Fibroblast of lung (primary cell): ENCODE measurements around the gene VEGFA. TPM values are rescaled to one million over a fixed set of nuclear protein-coding genes. Genes with fewer than 3 reads are reported as not detected.

Source experiments
- DNase-seq, 2 donors: peaks; one replicate each; pipeline versions ENCODE4 v3.0.0 to v3.0.0-alpha.2; 2010; ENCODE audit warnings: low read depth in 2 of 2
- H2AFZ ChIP-seq: 2 replicates; pipeline ENCODE4 v1.5.1; 2012; ENCODE audit warnings: low read length, control low read depth, inconsistent platforms
- H3K27ac ChIP-seq: 2 replicates; pipeline ENCODE4 v1.5.1; 2011; ENCODE audit warnings: low read length, control low read depth; ENCODE audit not compliant: insufficient read depth
- H3K27me3 ChIP-seq: 2 replicates; pipeline ENCODE4 v1.5.1; 2011; ENCODE audit warnings: mild to moderate bottlenecking, low read length; ENCODE audit not compliant: control insufficient read depth, insufficient read depth
- H3K36me3 ChIP-seq: 2 replicates; pipeline ENCODE4 v1.5.1; 2011; ENCODE audit warnings: low read length; ENCODE audit not compliant: control insufficient read depth, insufficient read depth
- H3K4me1 ChIP-seq: 2 replicates; pipeline ENCODE4 v1.5.1; 2011; ENCODE audit warnings: low read length; ENCODE audit not compliant: control insufficient read depth, insufficient read depth; ENCODE audit errors: extremely low read depth
- H3K4me2 ChIP-seq: 2 replicates; pipeline ENCODE4 v1.5.1; 2011; ENCODE audit warnings: low read length, control low read depth; ENCODE audit not compliant: insufficient read depth; ENCODE audit errors: extremely low read depth
- H3K4me3 ChIP-seq, 4 experiments: fragments of 200-600 bp in 1 of 4; sonication (generic) in 1 of 4; replicated peaks in 1 of 4; 2 replicates each; pipeline ENCODE4 v1.5.1; 2011 to 2016; ENCODE audit warnings: low read length in 4 of 4, low read depth in 3 of 4, mild to moderate bottlenecking in 3 of 4, control low read depth in 2 of 4, inconsistent platforms in 1 of 4, mixed read lengths in 1 of 4; ENCODE audit not compliant: insufficient read depth in 1 of 4; ENCODE audit errors: control extremely low read depth in 1 of 4
- H3K79me2 ChIP-seq: 2 replicates; pipeline ENCODE4 v1.5.1; 2012; ENCODE audit warnings: mild to moderate bottlenecking, low read length, inconsistent platforms; ENCODE audit not compliant: control insufficient read depth, insufficient read depth
- H3K9ac ChIP-seq: 2 replicates; pipeline ENCODE4 v1.5.1; 2011; ENCODE audit warnings: mild to moderate bottlenecking, low read length, control low read depth; ENCODE audit not compliant: insufficient read depth
- H3K9me3 ChIP-seq: 2 replicates; pipeline ENCODE4 v1.5.1; 2012; ENCODE audit warnings: low read depth, low read length; ENCODE audit not compliant: control insufficient read depth, insufficient read depth
- H4K20me1 ChIP-seq: 2 replicates; pipeline ENCODE4 v1.5.1; 2011; ENCODE audit warnings: low read length; ENCODE audit not compliant: control insufficient read depth, insufficient read depth; ENCODE audit errors: extremely low read depth
- EZH2 ChIP-seq: IDR thresholded peaks from 2 replicates; pipeline ENCODE4 v1.5.1; 2012; ENCODE audit warnings: low read length, control low read depth, mild to moderate bottlenecking; ENCODE audit errors: missing control alignments
- polyA plus RNA-seq, 2 donors: library from polyadenylated mRNA; depleted of rRNA in 1 of 2; stranded (reverse) in 1 of 2; unstranded in 1 of 2; fragments of >200 nt; gene quantifications; 2 replicates each; pipeline ENCODE4 v1.2.1, GENCODE V29; 2011 to 2012; ENCODE audit warnings: missing spikeins in 1 of 2
- total RNA-seq: library from RNA; depleted of rRNA; stranded (reverse); fragments of >200 nt; gene quantifications from 2 replicates; pipeline ENCODE4 v1.2.1, GENCODE V29; 2014
- TF ChIP-seq, protein P1 (sequence below), 2 donors: IDR thresholded peaks in 1 of 2; conservative IDR thresholded peaks in 1 of 2; 1 replicate in 1 of 2; 2 replicates in 1 of 2; pipeline ENCODE4 v1.5.1; 2011 to 2012; ENCODE audit warnings: low read length in 2 of 2, control low read depth in 1 of 2, inconsistent platforms in 1 of 2, low read depth in 1 of 2, mild to moderate bottlenecking in 1 of 2

VEGFA gene
- total and polyA plus RNA-seq, 2 donors (not counting 1 experiment from before 2014, with no cell fraction given), result 111 to 150 TPM

GRCh38 chr6:43793154-43793874 lies 23.3 kb downstream of the VEGFA start:
- H2AFZ ChIP-seq, result no peak overlapping the region
- H3K9ac ChIP-seq, result no peak overlapping the region
- H3K79me2 ChIP-seq, result no peaks in the 10 kb centered on the region
- H3K4me2 ChIP-seq, result no peak overlapping the region
- H3K36me3 ChIP-seq, result no peaks in the 10 kb centered on the region
- H3K27ac ChIP-seq, result no peak overlapping the region
- H3K9me3 ChIP-seq, result no peaks in the 10 kb centered on the region
- H3K27me3 ChIP-seq, result no peaks in the 10 kb centered on the region
- peaks cover 1% of the 10 kb centered on the region for H3K4me1 ChIP-seq
- no peaks in the 10 kb centered on the region for H4K20me1 ChIP-seq
- TF ChIP-seq, protein P1, sequence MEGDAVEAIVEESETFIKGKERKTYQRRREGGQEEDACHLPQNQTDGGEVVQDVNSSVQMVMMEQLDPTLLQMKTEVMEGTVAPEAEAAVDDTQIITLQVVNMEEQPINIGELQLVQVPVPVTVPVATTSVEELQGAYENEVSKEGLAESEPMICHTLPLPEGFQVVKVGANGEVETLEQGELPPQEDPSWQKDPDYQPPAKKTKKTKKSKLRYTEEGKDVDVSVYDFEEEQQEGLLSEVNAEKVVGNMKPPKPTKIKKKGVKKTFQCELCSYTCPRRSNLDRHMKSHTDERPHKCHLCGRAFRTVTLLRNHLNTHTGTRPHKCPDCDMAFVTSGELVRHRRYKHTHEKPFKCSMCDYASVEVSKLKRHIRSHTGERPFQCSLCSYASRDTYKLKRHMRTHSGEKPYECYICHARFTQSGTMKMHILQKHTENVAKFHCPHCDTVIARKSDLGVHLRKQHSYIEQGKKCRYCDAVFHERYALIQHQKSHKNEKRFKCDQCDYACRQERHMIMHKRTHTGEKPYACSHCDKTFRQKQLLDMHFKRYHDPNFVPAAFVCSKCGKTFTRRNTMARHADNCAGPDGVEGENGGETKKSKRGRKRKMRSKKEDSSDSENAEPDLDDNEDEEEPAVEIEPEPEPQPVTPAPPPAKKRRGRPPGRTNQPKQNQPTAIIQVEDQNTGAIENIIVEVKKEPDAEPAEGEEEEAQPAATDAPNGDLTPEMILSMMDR (conservative IDR thresholded peaks at IDR 0.05 in 1 of 2, IDR thresholded peaks at IDR 0.05 in 1 of 2; ENCODE audit: low read depth in 1 of 2, low read length in 2 of 2), result no peak
- no peak for TF ChIP-seq EZH2
- H3K4me3 ChIP-seq, result no peak overlapping the region
- DNase-seq, result no peak

DNA sequence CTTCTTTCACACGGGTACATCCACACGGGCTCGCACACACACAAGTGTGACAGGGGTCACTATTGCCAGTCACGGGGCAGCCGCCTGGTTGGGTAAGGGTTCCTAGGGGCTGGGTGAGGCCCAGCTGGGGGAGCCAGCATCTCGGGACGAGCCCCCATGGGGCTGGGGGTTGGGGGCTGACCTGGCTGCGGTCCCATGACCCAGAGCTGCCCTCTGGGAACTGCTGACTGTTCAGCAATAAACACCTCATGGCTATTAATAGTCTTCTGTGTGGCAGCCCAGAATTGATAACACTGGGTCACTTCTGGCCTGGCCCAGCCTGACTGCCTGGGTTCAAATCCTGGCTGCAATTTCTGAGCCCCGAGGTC lies 23.8 kb downstream of the VEGFA start:
- DNase-seq, result no peak
- Histone ChIP-seq H3K79me2 (no peaks in the 10 kb centered on the region), H3K27me3 (no peaks in the 10 kb centered on the region), H3K9ac (no peak overlapping the region), H4K20me1 (no peaks in the 10 kb centered on the region), H3K4me3 (no peak overlapping the region), H3K27ac (no peak overlapping the region), H2AFZ (no peak overlapping the region), H3K9me3 (no peaks in the 10 kb centered on the region), H3K4me1 (peaks cover 7% of the 10 kb centered on the region), H3K4me2 (no peak overlapping the region), H3K36me3 (no peaks in the 10 kb centered on the region)
- no peak for TF ChIP-seq EZH2
- TF ChIP-seq, protein P1 (conservative IDR thresholded peaks at IDR 0.05 in 1 of 2, IDR thresholded peaks at IDR 0.05 in 1 of 2; ENCODE audit: low read depth in 1 of 2, low read length in 2 of 2), result no peak

DNA sequence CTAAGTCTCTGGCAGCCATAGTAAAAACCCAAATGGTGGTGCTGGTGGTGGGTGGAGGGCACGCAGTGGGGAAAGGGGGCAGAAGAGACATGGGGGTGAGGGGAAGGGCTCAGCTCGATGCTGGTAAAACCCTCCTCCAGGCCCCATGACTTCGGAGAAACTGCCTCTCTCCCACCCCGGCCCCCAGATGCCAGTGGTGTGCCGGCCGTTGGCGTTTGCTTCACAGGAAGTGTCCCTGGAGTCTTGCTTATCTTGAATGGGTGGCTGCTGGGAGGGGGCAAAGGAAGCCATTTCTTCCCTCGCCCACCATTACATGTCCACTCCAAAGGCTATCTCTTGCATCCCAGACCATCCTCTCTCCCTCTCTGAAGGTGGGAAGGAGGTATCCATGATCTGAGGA lies 25.4 kb downstream of the VEGFA start:
- Histone ChIP-seq H3K4me2 (no peak overlapping the region), H3K27ac (no peak overlapping the region), H3K9ac (no peak overlapping the region), H3K79me2 (no peaks in the 10 kb centered on the region), H3K4me1 (peaks cover 11% of the 10 kb centered on the region), H3K9me3 (no peaks in the 10 kb centered on the region), H3K4me3 (no peak overlapping the region), H3K36me3 (no peaks in the 10 kb centered on the region), H3K27me3 (no peaks in the 10 kb centered on the region), H4K20me1 (no peaks in the 10 kb centered on the region), H2AFZ (no peak overlapping the region)
- DNase-seq, result no peak
- TF ChIP-seq, protein P1 (conservative IDR thresholded peaks at IDR 0.05 in 1 of 2, IDR thresholded peaks at IDR 0.05 in 1 of 2; ENCODE audit: low read depth in 1 of 2, low read length in 2 of 2), result no peak
- no peak for TF ChIP-seq EZH2
